HL-60 (cell line): Measurements from ENCODE around the gene KLHL42.

Experiments used
- DNase-seq, 2 experiments: peaks; one replicate each; pipeline ENCODE4 v3.0.0-alpha.2; 2010 to 2020; ENCODE audit warnings: low read depth in 1 of 2, low spot score in 1 of 2
- H3K27ac ChIP-seq: fragments of 250-450 bp; sonication (Bioruptor Pico); replicated peaks from 2 replicates; pipeline ENCODE4 v1.5.1; 2020; ENCODE audit warnings: mild to moderate bottlenecking, moderate library complexity
- H3K27me3 ChIP-seq: fragments of 250-450 bp; sonication (Bioruptor Pico); 2 replicates; pipeline ENCODE4 v1.5.1; 2021; ENCODE audit warnings: mild to moderate bottlenecking, moderate library complexity; ENCODE audit not compliant: insufficient read depth, poor library complexity, severe bottlenecking
- H3K4me3 ChIP-seq: replicated peaks from 2 replicates; pipeline ENCODE4 v1.5.1; 2011; ENCODE audit warnings: mild to moderate bottlenecking, control low read depth, low read length; ENCODE audit not compliant: insufficient read depth
- GABPA ChIP-seq: IDR thresholded peaks from 2 replicates; pipeline ENCODE4 v1.6.1; 2012; ENCODE audit warnings: low read depth
- POLR2AphosphoS5 ChIP-seq: IDR thresholded peaks from 2 replicates; pipeline ENCODE4 v1.6.1; 2012; ENCODE audit warnings: low read depth
- SPI1 ChIP-seq: IDR thresholded peaks from 2 replicates; pipeline ENCODE4 v1.6.1; 2012; ENCODE audit warnings: low read depth, mild to moderate bottlenecking, borderline replicate concordance
- TF ChIP-seq, protein P1 (sequence below): IDR thresholded peaks from 2 replicates; pipeline ENCODE4 v1.6.1; 2012; ENCODE audit warnings: low read depth; ENCODE audit not compliant: insufficient replicate concordance
- TF ChIP-seq, protein P2 (sequence below): IDR thresholded peaks from one replicate; pipeline ENCODE4 v1.5.1; 2011; ENCODE audit warnings: low read length, control low read depth, inconsistent platforms; ENCODE audit not compliant: insufficient read depth

KLHL42 gene

DNA sequence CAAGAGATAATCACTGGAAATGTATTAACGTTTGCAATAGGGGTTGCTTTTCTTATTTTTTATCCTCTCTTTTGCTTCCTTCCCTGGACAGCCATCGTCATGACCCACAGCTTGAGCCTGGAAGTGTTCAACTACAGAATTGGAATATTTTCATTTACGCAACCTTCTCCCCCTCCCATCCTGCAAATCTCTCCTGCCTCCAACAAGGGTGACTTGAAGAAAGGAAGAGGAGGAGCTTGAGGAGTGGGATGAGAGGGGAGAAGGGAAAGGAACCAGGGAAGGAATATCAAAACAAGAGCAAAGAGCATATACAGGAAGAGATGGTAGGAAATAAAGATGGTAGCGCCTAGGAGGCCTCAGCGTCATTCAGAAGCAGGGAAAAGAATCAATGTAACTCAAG, 1.6 kb downstream of the KLHL42 start:
- DNase-seq: no peak
- Histone ChIP-seq H3K27me3 (no peaks in the 10 kb centered on the region), H3K4me3 (no peak overlapping the region), H3K27ac (no peak overlapping the region)
- TF ChIP-seq, protein P1, sequence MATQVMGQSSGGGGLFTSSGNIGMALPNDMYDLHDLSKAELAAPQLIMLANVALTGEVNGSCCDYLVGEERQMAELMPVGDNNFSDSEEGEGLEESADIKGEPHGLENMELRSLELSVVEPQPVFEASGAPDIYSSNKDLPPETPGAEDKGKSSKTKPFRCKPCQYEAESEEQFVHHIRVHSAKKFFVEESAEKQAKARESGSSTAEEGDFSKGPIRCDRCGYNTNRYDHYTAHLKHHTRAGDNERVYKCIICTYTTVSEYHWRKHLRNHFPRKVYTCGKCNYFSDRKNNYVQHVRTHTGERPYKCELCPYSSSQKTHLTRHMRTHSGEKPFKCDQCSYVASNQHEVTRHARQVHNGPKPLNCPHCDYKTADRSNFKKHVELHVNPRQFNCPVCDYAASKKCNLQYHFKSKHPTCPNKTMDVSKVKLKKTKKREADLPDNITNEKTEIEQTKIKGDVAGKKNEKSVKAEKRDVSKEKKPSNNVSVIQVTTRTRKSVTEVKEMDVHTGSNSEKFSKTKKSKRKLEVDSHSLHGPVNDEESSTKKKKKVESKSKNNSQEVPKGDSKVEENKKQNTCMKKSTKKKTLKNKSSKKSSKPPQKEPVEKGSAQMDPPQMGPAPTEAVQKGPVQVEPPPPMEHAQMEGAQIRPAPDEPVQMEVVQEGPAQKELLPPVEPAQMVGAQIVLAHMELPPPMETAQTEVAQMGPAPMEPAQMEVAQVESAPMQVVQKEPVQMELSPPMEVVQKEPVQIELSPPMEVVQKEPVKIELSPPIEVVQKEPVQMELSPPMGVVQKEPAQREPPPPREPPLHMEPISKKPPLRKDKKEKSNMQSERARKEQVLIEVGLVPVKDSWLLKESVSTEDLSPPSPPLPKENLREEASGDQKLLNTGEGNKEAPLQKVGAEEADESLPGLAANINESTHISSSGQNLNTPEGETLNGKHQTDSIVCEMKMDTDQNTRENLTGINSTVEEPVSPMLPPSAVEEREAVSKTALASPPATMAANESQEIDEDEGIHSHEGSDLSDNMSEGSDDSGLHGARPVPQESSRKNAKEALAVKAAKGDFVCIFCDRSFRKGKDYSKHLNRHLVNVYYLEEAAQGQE: no peak
- TF ChIP-seq GABPA: no peak
- TF ChIP-seq POLR2AphosphoS5: no peak
- TF ChIP-seq, protein P2, sequence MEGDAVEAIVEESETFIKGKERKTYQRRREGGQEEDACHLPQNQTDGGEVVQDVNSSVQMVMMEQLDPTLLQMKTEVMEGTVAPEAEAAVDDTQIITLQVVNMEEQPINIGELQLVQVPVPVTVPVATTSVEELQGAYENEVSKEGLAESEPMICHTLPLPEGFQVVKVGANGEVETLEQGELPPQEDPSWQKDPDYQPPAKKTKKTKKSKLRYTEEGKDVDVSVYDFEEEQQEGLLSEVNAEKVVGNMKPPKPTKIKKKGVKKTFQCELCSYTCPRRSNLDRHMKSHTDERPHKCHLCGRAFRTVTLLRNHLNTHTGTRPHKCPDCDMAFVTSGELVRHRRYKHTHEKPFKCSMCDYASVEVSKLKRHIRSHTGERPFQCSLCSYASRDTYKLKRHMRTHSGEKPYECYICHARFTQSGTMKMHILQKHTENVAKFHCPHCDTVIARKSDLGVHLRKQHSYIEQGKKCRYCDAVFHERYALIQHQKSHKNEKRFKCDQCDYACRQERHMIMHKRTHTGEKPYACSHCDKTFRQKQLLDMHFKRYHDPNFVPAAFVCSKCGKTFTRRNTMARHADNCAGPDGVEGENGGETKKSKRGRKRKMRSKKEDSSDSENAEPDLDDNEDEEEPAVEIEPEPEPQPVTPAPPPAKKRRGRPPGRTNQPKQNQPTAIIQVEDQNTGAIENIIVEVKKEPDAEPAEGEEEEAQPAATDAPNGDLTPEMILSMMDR: no peak
- no peak for TF ChIP-seq SPI1

DNA sequence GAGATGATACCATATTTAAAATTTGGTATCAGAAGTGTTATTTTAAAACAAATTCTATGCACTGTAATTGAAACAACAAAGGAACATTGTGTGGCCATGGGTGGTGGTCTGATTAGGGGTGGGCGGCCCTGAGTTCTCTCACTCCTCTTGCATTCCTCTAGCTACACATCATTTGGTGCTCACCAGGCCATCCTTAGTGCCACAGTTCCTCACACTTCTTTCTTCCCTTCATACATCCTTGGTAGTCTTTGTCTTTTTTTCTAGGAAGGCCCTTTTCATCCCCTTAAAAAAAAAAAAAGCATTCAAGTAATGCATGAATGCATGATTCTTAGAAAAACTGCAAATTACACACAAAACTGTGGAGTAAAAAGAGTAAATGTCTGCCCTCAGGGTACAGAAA, 2.4 kb downstream of the KLHL42 start:
- H3K4me3 ChIP-seq: no peak overlapping the region

DNA sequence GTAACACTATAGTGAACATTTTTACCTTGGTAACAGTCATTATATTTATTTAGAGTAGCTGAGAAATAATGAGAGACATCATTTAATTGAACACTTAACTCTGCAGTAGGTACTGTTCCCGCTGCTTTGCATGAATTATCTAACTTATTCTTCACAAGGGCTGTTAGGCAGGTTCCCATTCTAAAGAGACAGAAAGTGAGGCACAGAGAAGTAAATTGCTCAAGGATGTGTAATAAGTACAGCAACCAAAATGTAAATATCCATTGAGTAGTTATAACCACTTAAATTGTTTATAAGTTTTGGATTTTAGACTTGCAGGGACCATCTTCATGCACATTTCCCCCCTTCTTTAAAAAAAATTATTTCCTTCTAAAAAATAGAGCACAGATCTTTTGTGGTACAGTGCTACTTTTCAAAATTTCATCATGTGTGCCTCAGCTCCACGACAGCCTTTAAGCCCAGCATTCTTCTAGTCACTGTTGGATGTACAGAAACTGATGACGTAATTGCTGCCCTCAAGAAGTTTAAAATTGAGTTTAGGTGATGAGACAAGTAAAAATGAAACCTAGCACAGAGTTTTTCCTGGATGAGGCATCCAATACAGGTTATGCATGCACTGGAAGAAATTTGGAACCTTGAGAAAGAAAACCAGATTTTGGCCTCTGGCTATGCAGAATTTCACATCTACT, 6.0 kb downstream of the KLHL42 start:
- no peak overlapping the region for H3K4me3 ChIP-seq
- TF ChIP-seq POLR2AphosphoS5: no peak
- no peak for TF ChIP-seq GABPA
- TF ChIP-seq SPI1: peak; percentile 75
- no peaks in the 10 kb centered on the region for H3K27me3 ChIP-seq
- peak overlapping the region; percentile 39 for H3K27ac ChIP-seq
- peak; percentile 46 to 67 for DNase-seq

More for the DNA sequence above, 2.4 kb downstream of the KLHL42 start:
- TF ChIP-seq, protein P1: no peak
- no peak for TF ChIP-seq SPI1
- no peak for DNase-seq
- Histone ChIP-seq H3K27ac (no peak overlapping the region), H3K27me3 (no peaks in the 10 kb centered on the region)

DNA sequence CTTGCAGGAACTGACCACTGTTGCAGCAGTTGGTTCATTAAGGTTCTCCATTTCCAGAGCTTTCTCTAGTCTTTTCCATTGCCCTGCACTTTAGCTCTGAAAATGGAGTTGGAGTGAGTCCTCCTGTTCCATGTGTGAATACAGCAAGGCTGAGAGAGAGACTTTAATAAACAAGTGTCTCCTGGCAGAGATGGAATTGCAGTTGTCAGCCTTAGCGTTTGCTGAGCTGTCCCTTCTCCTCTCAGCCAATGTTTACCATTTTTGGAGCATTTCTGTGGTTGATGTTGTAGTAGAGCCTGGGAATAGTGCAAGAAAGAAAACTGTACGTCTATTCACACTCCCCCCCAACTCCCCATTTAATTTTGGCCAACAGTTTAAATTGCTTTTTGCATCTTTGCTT, 7.5 kb downstream of the KLHL42 start:
- no peak for DNase-seq
- Histone ChIP-seq H3K4me3 (no peak overlapping the region), H3K27me3 (no peaks in the 10 kb centered on the region), H3K27ac (no peak overlapping the region)
- TF ChIP-seq POLR2AphosphoS5 (no peak), GABPA (no peak), SPI1 (no peak)
- TF ChIP-seq, protein P1: no peak
- TF ChIP-seq, protein P2: no peak
